Central memory CD8-positive, alpha-beta T cell (primary cell): ENCODE data around the gene ERCC5.

Experiments used
- ATAC-seq: fragments of 150-1000 bp; cut with Tn5 transposase; replicated peaks from 2 replicates; pipeline ENCODE4 v1.10.0; 2022; ENCODE audit warnings: mild to moderate bottlenecking, moderate FRiP score, moderate number of reproducible peaks; ENCODE audit not compliant: poor library complexity, severe bottlenecking; ENCODE audit errors: extremely low read depth
- DNase-seq, 2 donors: peaks; one replicate each; pipeline ENCODE4 v3.0.0; 2021; ENCODE audit warnings: low spot score in 2 of 2
- H3K27ac Mint-ChIP-seq: one replicate; pipeline ENCODE4 v1.8.0; 2022; ENCODE audit warnings: low read depth, mild to moderate bottlenecking, moderate library complexity, mixed read lengths
- H3K27me3 Mint-ChIP-seq: one replicate; pipeline ENCODE4 v1.8.0; 2022; ENCODE audit warnings: mixed read lengths
- H3K36me3 Mint-ChIP-seq: one replicate; pipeline ENCODE4 v1.8.0; 2022; ENCODE audit warnings: mild to moderate bottlenecking, moderate library complexity, mixed read lengths; ENCODE audit not compliant: insufficient read depth
- H3K4me1 Mint-ChIP-seq: one replicate; pipeline ENCODE4 v1.8.0; 2022; ENCODE audit warnings: mixed read lengths
- H3K4me3 Mint-ChIP-seq: one replicate; pipeline ENCODE4 v1.8.0; 2022; ENCODE audit warnings: mild to moderate bottlenecking, moderate library complexity, mixed read lengths
- H3K9me3 Mint-ChIP-seq: one replicate; pipeline ENCODE4 v1.8.0; 2022; ENCODE audit warnings: mixed read lengths

The ERCC5 gene

DNA sequence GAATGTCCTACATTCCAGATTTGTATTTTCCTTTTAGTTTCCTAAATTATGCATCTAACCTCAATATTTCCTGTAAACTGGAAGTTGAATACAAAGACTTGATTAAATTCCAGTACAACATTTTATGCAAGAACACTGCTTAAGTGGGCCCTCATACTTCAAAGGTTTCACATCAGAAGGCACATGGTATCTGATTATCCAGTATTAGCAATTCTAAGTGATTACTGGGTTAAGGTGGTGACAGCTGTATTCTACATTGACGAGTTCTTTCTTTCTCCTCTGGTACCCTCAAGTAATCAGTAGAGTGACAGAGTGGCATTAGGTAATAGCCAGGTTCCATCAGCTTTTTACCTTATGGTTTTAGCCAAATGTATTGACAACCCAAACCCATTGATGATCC lies 28.6 kb upstream of the ERCC5 start:
- no peak for DNase-seq
- H3K4me1 Mint-ChIP-seq: peaks cover 10% of the 10 kb centered on the region
- H3K27ac Mint-ChIP-seq: no peak overlapping the region
- H3K4me3 Mint-ChIP-seq: no peak overlapping the region
- no peaks in the 10 kb centered on the region for H3K9me3 Mint-ChIP-seq
- peaks cover 15% of the 10 kb centered on the region for H3K36me3 Mint-ChIP-seq
- no peaks in the 10 kb centered on the region for H3K27me3 Mint-ChIP-seq
- ATAC-seq: no peak

DNA sequence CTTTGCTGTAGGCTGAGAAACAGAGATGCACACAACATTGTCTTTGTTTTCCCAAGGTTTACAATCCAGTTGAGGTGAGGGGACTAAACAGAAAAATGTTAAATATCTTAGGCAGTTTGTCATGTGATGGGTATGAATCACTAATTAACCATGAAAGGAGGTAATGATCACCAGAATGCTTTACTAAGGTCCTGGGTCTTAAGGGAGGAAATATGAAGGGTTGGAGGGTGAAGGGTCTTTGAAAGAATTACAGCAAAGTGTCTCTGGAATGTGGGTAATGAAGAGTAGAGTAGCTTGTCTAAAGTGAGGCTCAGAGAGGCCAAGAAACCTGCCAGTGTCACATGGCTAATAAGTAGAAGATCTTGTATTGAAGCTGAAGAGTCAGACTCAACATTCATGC lies 27.9 kb upstream of the ERCC5 start:
- H3K4me1 Mint-ChIP-seq: peaks cover 6% of the 10 kb centered on the region
- no peak overlapping the region for H3K4me3 Mint-ChIP-seq
- no peak for DNase-seq
- no peak overlapping the region for H3K27ac Mint-ChIP-seq
- H3K27me3 Mint-ChIP-seq: no peaks in the 10 kb centered on the region
- no peaks in the 10 kb centered on the region for H3K9me3 Mint-ChIP-seq
- no peak for ATAC-seq
- peaks cover 17% of the 10 kb centered on the region for H3K36me3 Mint-ChIP-seq

- DNase-seq (no peak), ATAC-seq (no peak)
- no peaks in the 10 kb centered on the region for H3K27me3 Mint-ChIP-seq
- H3K36me3 Mint-ChIP-seq: peaks cover 9% of the 10 kb centered on the region
- H3K9me3 Mint-ChIP-seq: no peaks in the 10 kb centered on the region
- H3K27ac Mint-ChIP-seq: no peak overlapping the region
- no peak overlapping the region for H3K4me3 Mint-ChIP-seq
- no peaks in the 10 kb centered on the region for H3K4me1 Mint-ChIP-seq
Measured at GRCh38 chr13:102825400-102825799, 20.4 kb upstream of the ERCC5 start.

DNA sequence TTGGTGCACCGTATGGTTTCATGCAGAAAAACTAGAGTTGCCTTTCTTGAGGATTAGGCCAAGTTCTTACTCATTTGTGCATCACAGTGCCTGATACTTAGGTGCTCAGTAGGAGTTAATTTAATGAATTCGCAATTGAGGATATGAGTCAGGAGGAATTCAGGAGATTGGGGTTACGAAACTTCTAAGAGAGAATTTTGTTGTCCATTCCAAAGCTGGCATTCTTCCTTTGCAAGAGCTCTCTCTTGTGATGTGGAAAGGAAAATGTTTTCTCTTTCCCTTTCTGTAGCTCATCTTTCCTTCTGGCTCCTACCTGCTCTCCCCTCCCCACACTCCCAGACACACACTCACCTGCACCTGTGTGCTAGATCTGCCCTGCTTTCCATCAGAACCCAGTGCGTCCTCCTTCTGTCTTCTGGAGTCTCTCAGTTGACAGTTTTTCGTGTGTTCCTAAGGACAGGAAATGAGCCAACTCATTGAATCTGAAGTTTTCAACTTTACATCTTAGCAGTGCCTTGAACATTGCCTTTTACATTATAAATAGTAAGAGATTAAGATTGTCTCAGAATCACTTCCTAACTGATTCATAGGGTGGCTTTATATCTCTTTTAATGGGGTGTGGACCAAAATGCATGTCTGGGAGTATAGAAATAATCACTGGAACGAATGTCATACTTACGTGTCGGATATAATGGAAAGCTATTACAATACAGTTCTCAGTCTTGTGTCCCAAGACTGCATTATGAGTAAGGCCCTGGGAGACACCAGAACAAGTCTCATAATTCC lies 19.7 kb upstream of the ERCC5 start:
- Mint-ChIP-seq H3K4me1 (no peaks in the 10 kb centered on the region), H3K9me3 (no peaks in the 10 kb centered on the region), H3K4me3 (no peak overlapping the region), H3K27ac (no peak overlapping the region), H3K27me3 (no peaks in the 10 kb centered on the region), H3K36me3 (peaks cover 7% of the 10 kb centered on the region)
- no peak for DNase-seq
- ATAC-seq: no peak

GRCh38 chr13:102830646-102831045 lies 15.2 kb upstream of the ERCC5 start:
- Mint-ChIP-seq H3K4me1 (no peaks in the 10 kb centered on the region), H3K36me3 (peaks cover 7% of the 10 kb centered on the region), H3K27me3 (no peaks in the 10 kb centered on the region), H3K27ac (no peak overlapping the region), H3K9me3 (no peaks in the 10 kb centered on the region), H3K4me3 (no peak overlapping the region)
- no peak for ATAC-seq
- DNase-seq: no peak

DNA sequence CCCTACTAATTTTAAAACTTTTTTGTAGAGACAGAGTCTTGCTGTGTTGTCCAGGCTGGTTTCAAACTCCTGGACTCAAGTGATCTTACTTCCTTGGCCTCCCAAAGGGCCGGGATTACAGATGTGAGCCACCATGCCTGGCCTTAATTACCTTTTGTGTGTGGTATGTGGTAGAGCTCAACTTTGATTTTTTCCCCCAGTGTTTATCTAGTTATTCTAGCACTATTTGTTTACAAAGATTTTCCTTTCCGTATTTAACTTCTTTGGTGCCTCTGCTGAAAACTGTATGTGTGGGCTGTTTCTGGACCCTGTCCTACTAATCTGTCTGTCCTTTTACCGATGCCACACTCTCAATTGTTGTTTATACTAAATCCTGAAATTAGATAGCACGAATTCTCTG lies 9.4 kb upstream of the ERCC5 start:
- Mint-ChIP-seq H3K4me1 (no peaks in the 10 kb centered on the region), H3K27me3 (no peaks in the 10 kb centered on the region), H3K27ac (no peak overlapping the region), H3K36me3 (peaks cover 12% of the 10 kb centered on the region), H3K4me3 (no peak overlapping the region), H3K9me3 (no peaks in the 10 kb centered on the region)
- ATAC-seq (no peak), DNase-seq (no peak)

DNA sequence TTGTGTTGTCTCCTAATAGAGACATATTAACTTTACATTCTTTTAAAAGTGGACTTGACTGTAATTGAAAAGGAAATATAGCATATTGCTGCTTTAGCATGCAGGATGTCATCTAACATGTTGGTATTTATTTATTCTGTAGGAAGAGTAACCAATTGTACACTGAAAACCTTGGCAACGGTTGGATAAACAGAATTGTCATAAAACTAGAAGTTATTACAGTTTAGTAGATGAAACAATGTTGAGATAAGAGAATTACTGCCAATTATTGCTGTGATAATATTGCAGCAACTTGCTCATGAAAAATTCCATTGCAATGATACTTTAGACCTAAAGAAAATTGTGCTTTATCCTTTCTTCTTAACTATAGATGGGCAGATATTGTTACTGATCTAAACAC lies 7.6 kb upstream of the ERCC5 start:
- peaks cover 10% of the 10 kb centered on the region for H3K36me3 Mint-ChIP-seq
- DNase-seq (no peak), ATAC-seq (no peak)
- H3K9me3 Mint-ChIP-seq: no peaks in the 10 kb centered on the region
- H3K4me1 Mint-ChIP-seq: no peaks in the 10 kb centered on the region
- no peaks in the 10 kb centered on the region for H3K27me3 Mint-ChIP-seq
- H3K27ac Mint-ChIP-seq: no peak overlapping the region
- no peak overlapping the region for H3K4me3 Mint-ChIP-seq

GRCh38 chr13:102838982-102839381 lies 6.8 kb upstream of the ERCC5 start:
- Mint-ChIP-seq H3K27ac (no peak overlapping the region), H3K4me3 (no peak overlapping the region), H3K27me3 (no peaks in the 10 kb centered on the region), H3K9me3 (no peaks in the 10 kb centered on the region), H3K36me3 (peaks cover 13% of the 10 kb centered on the region), H3K4me1 (no peaks in the 10 kb centered on the region)
- no peak for ATAC-seq
- no peak for DNase-seq

DNA sequence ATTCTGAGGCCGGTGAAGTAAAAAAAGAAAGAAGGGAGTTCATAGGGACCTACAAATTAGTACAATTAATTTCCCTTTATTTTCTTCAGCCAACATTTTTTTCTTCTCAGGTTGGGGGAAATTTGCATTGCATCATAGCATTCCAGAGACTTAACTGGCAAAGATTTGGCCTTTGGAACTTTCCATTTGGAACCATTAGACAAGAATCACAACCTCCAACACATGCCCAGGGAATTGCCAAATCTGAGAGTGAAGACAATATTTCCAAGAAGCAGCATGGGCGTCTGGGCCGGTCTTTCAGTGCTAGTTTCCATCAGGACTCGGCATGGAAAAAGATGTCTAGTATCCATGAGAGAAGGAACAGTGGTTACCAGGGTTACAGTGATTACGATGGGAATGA lies 6.4 kb upstream of the ERCC5 start:
- ATAC-seq (no peak), DNase-seq (no peak)
- H3K4me3 Mint-ChIP-seq: no peak overlapping the region
- peaks cover under 1% of the 10 kb centered on the region for H3K4me1 Mint-ChIP-seq
- no peak overlapping the region for H3K27ac Mint-ChIP-seq
- H3K27me3 Mint-ChIP-seq: no peaks in the 10 kb centered on the region
- H3K9me3 Mint-ChIP-seq: no peaks in the 10 kb centered on the region
- H3K36me3 Mint-ChIP-seq: peaks cover 13% of the 10 kb centered on the region

GRCh38 chr13:102845289-102845629 lies 573 bp upstream of the ERCC5 start:
- DNase-seq (no peak), ATAC-seq (peak; percentile 54)
- Mint-ChIP-seq H3K9me3 (no peaks in the 10 kb centered on the region), H3K27ac (peak overlapping the region; percentile 95), H3K27me3 (no peaks in the 10 kb centered on the region), H3K36me3 (peaks cover 26% of the 10 kb centered on the region), H3K4me1 (peaks cover 32% of the 10 kb centered on the region), H3K4me3 (peak overlapping the region; percentile 87)

GRCh38 chr13:102846261-102847015 lies 606 bp downstream of the ERCC5 start:
- DNase-seq (peak in 1 of 2 donors; percentile 27), ATAC-seq (peak; percentile 43)
- Mint-ChIP-seq H3K27ac (peak overlapping the region; percentile 95), H3K27me3 (no peaks in the 10 kb centered on the region), H3K9me3 (no peaks in the 10 kb centered on the region), H3K36me3 (peaks cover 31% of the 10 kb centered on the region), H3K4me3 (peak overlapping the region; percentile 87), H3K4me1 (peaks cover 38% of the 10 kb centered on the region)

DNA sequence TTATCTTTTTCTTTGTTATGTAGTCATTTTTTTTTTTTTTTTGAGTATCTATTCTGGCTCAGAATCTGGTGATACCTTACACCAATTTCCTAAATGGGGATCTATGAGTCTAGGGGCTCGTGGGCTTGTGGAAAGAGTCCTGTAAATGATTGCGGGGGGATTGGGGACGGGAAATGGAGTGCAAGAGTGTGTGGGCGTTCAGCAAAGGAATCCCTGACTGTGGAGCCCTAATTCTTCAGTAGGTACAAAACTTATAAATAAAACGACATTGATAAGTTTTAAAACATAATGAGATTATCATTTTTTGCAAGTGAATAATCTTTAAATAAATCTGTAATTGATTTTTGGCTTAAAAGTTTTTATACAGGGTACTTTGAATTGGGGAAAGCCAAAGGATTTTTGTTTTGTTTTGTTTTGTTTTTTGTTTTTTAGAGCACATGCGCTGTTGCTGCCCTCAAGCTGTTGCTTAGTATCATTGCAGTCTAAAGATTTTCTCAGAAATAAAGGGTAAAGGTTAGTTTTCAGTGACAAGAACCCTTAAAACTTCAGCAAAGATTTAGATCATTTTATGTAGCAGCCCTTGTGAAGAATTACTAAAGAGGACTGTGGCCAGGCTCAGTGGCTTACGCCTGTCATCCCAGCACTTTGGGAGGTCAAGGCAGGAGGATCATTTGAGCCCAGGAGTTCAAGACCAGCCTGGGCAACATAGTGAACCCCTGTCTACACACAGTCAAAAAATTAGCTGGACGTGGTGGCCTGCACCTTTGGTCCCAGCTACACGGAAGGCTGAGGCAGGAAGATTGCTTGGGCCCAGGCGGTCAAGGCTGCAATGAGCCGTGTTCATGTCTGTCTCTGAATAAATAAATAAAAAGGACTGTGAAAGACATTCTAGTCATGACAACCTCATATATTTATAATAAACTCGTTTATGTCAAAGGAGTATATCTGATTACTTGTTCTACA lies 1.7 kb downstream of the ERCC5 start:
- H3K4me1 Mint-ChIP-seq: peaks cover 40% of the 10 kb centered on the region
- no peak for DNase-seq

More for the DNA sequence above, 1.7 kb downstream of the ERCC5 start:
- ATAC-seq: no peak
- Mint-ChIP-seq H3K4me3 (peak overlapping the region; percentile 87), H3K27me3 (no peaks in the 10 kb centered on the region), H3K9me3 (no peaks in the 10 kb centered on the region), H3K36me3 (peaks cover 37% of the 10 kb centered on the region), H3K27ac (peak overlapping the region; percentile 95)
